ENCODE results near the gene SFXN3. TPM values are rescaled to one million over a fixed set of nuclear protein-coding genes. Genes with fewer than 3 reads are reported as not detected.

The SFXN3 gene
- total and polyA plus RNA-seq, 2 donors from 2014 or later: 23.3 to 51.6 TPM

DNA sequence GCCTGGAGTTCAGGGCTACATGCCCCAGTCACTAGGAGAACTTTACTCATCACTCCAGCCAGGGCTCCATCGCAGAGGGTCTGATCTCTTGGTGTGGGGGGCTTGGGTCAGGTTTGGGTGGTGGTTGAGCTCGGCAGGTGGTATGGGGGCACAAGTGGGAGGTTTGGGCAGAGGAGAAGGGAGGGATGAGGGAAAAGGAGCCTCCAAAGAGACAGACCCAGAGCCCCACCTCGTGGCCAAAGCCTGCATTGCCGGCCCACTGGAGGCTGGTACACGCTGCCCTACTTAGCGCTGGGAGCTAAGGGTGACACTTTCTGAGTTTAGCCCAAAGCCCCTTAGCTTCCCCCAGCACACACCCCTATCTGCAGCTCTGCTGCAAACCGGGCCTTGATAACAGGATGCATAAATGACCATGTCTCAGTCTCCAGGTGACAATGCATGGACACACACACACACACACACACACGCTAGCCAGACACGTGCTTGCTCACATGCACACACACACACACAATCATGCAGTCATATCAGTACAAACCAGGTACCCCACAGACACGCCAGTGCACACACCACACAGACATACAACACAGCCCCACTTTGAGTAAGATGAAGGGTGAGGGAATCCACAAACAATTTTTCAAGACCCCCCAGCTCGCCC lies 16.7 kb upstream of the SFXN3 start:
- H3K4me3 ChIP-seq (ENCODE audit: low read length in 3 of 3): no peak overlapping the region
- peaks cover 0 to 17% (median 0%) of the 10 kb centered on the region in 3 donors for H3K4me1 ChIP-seq (ENCODE audit: control insufficient read depth in 2 of 3, insufficient read depth in 2 of 3, low read depth in 1 of 3, low read length in 3 of 3)
- FAIRE-seq (no peak), DNase-seq (peak; percentile 74 to 88 (median 81))
- no peak overlapping the region for H3K9ac ChIP-seq (ENCODE audit: low read length in 3 of 3)
- H3K36me3 ChIP-seq (ENCODE audit: control insufficient read depth in 2 of 3, insufficient read depth in 3 of 3, low read length in 3 of 3): no peaks in the 10 kb centered on the region
- TF ChIP-seq, protein P1, sequence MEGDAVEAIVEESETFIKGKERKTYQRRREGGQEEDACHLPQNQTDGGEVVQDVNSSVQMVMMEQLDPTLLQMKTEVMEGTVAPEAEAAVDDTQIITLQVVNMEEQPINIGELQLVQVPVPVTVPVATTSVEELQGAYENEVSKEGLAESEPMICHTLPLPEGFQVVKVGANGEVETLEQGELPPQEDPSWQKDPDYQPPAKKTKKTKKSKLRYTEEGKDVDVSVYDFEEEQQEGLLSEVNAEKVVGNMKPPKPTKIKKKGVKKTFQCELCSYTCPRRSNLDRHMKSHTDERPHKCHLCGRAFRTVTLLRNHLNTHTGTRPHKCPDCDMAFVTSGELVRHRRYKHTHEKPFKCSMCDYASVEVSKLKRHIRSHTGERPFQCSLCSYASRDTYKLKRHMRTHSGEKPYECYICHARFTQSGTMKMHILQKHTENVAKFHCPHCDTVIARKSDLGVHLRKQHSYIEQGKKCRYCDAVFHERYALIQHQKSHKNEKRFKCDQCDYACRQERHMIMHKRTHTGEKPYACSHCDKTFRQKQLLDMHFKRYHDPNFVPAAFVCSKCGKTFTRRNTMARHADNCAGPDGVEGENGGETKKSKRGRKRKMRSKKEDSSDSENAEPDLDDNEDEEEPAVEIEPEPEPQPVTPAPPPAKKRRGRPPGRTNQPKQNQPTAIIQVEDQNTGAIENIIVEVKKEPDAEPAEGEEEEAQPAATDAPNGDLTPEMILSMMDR (IDR thresholded peaks at IDR 0.05; ENCODE audit: borderline replicate concordance, extremely low read depth, insufficient read depth): peak; percentile 85
- intact Hi-C loops (cut with DNase I): no loop called here
- no peak overlapping the region for H3K27ac ChIP-seq (ENCODE audit: low read depth in 2 of 2, low read length in 2 of 2)
- no peaks in the 10 kb centered on the region for H3K9me3 ChIP-seq (ENCODE audit: control insufficient read depth in 2 of 3, insufficient read depth in 1 of 3, low read length in 3 of 3)
- peaks cover 4% of the 10 kb centered on the region for H3K27me3 ChIP-seq (ENCODE audit: control insufficient read depth, insufficient read depth, low read length)

DNA sequence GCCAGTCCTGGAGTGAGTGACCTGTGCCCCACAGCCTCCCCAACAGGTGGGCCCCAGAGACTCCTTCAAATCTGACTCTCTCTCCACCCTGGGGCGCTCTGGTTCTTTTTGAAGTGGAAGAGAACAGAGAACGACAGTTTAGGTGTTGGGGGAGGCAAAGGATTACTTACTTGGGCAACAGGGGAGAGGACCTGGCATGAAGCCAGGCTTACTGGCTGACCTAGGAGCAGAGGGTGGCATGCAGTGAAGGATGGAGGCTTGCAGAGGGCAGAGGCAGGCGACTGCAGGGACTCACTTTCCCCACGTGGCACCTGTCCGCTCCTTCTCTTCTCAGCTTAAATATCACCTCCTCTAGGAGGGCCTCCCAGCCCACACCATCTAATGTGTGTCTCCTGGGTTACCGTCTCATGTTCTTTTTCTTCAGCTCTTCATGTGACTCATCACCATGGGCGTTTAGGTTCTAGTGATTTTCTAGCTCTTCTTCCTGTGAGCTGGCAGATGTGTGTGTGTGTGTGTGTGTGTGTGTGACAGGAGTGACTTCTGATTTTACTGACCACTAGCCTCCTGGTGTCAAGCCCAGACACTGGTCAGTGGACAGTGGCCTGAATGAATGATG lies 16.0 kb upstream of the SFXN3 start:
- intact Hi-C loops (cut with DNase I): no loop called here
- Histone ChIP-seq H3K4me1 (ENCODE audit: control insufficient read depth in 2 of 3, insufficient read depth in 2 of 3, low read depth in 1 of 3, low read length in 3 of 3) (peaks cover 0 to 17% (median 0%) of the 10 kb centered on the region in 3 donors), H3K27me3 (ENCODE audit: control insufficient read depth, insufficient read depth, low read length) (peaks cover 4% of the 10 kb centered on the region), H3K9me3 (ENCODE audit: control insufficient read depth in 2 of 3, insufficient read depth in 1 of 3, low read length in 3 of 3) (no peaks in the 10 kb centered on the region), H3K36me3 (ENCODE audit: control insufficient read depth in 2 of 3, insufficient read depth in 3 of 3, low read length in 3 of 3) (no peaks in the 10 kb centered on the region), H3K27ac (ENCODE audit: low read depth in 2 of 2, low read length in 2 of 2) (no peak overlapping the region), H3K9ac (ENCODE audit: low read length in 3 of 3) (no peak overlapping the region), H3K4me3 (ENCODE audit: low read length in 3 of 3) (no peak overlapping the region)
- FAIRE-seq: no peak
- DNase-seq: no peak
- TF ChIP-seq, protein P1 (IDR thresholded peaks at IDR 0.05; ENCODE audit: borderline replicate concordance, extremely low read depth, insufficient read depth): no peak

DNA sequence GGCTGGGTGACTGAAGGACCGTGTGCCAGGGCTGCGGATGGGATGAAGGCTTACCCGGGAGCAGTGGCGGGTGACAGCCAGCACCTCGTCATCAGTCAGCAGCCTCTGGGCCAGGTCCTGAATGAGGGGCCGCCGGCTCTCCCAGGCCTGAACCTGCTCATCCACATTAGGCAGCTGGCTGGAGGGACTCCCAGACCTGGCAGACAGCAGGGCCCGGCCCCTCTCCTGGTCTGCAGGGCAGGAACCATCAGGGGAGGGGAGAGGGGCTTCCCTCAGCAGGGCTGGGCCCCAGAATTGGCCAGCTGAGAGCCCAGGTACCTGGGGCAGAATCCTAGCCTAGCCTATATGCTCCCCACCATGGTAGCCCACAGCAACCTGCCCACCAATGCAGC lies 15.5 kb upstream of the SFXN3 start:
- Histone ChIP-seq H3K4me1 (ENCODE audit: control insufficient read depth in 2 of 3, insufficient read depth in 2 of 3, low read depth in 1 of 3, low read length in 3 of 3) (peaks cover 0 to 17% (median 0%) of the 10 kb centered on the region in 3 donors), H3K27me3 (ENCODE audit: control insufficient read depth, insufficient read depth, low read length) (peaks cover 4% of the 10 kb centered on the region), H3K4me3 (ENCODE audit: low read length in 3 of 3) (no peak overlapping the region), H3K9me3 (ENCODE audit: control insufficient read depth in 2 of 3, insufficient read depth in 1 of 3, low read length in 3 of 3) (no peaks in the 10 kb centered on the region), H3K27ac (ENCODE audit: low read depth in 2 of 2, low read length in 2 of 2) (no peak overlapping the region), H3K9ac (ENCODE audit: low read length in 3 of 3) (no peak overlapping the region), H3K36me3 (ENCODE audit: control insufficient read depth in 2 of 3, insufficient read depth in 3 of 3, low read length in 3 of 3) (no peaks in the 10 kb centered on the region)
- TF ChIP-seq, protein P1 (IDR thresholded peaks at IDR 0.05; ENCODE audit: borderline replicate concordance, extremely low read depth, insufficient read depth): no peak
- DNase-seq (peak in 1 of 5 donors; percentile 41), FAIRE-seq (no peak)
- intact Hi-C loops (cut with DNase I): no loop called here

Data from kidney (tissue), 14 donors.